IgD-negative memory B cell (primary cell): ENCODE data around the gene CABP2. TPM values are rescaled to one million over a fixed set of nuclear protein-coding genes. Genes with fewer than 3 reads are reported as not detected.
"Not testable (repeated sequence)": the region's sequence is repeated elsewhere in the genome, so short reads cannot be mapped to it uniquely, and the experiment has no call there.

ENCODE experiments used
- H3K27ac Mint-ChIP-seq, 3 donors: one replicate each; pipeline ENCODE4 v1.8.0; 2020 to 2022; ENCODE audit warnings: mild to moderate bottlenecking in 3 of 3, mixed read lengths in 3 of 3, moderate library complexity in 1 of 3
- H3K27me3 Mint-ChIP-seq: one replicate; pipeline ENCODE4 v1.8.0; 2021; ENCODE audit warnings: mixed read lengths
- H3K36me3 Mint-ChIP-seq: one replicate; pipeline ENCODE4 v1.8.0; 2020; ENCODE audit warnings: mild to moderate bottlenecking, mixed read lengths
- H3K4me1 Mint-ChIP-seq, 3 donors: one replicate each; pipeline ENCODE4 v1.8.0; 2020 to 2022; ENCODE audit warnings: mixed read lengths in 3 of 3, mild to moderate bottlenecking in 1 of 3
- H3K4me3 Mint-ChIP-seq, 4 donors: one replicate each; pipeline ENCODE4 v1.8.0; 2020 to 2022; ENCODE audit warnings: mild to moderate bottlenecking in 4 of 4, mixed read lengths in 4 of 4, moderate library complexity in 3 of 4
- H3K9me3 Mint-ChIP-seq, 3 donors: one replicate each; pipeline ENCODE4 v1.8.0; 2020 to 2021; ENCODE audit warnings: mixed read lengths in 3 of 3, mild to moderate bottlenecking in 1 of 3
- polyA plus RNA-seq: library from polyadenylated mRNA; unstranded; fragments of 300-500 nt; fragmentation: Illumina TruSeq; gene quantifications from one replicate; pipeline ENCODE4 v1.2.3, GENCODE V29; 2021

Gene CABP2
- polyA plus RNA-seq, result not detected

- Mint-ChIP-seq H3K4me3 (no peak within 1 kb of the TSS), H3K4me1 (peaks cover 0 to 2% (median 0%) of the 10 kb centered on the region in 3 donors), H3K27ac (no peak within 1 kb of the TSS), H3K9me3 (peaks cover 0 to 2% (median 0%) of the 10 kb centered on the region in 3 donors), H3K27me3 (peaks cover 11% of the 10 kb centered on the region), H3K36me3 (no peaks in the 10 kb centered on the region)
These were observed at the start of gene CABP2 for GRCh38 chr11:67522844-67523555. Gene CABP2 (minus strand): TSS chr11:67523446. CDS start chr11:67523326, 120 bp downstream.

- H3K9me3 Mint-ChIP-seq, result no peaks in the 10 kb centered on the region
- H3K27me3 Mint-ChIP-seq, result peaks cover 17% of the 10 kb centered on the region
- H3K4me3 Mint-ChIP-seq, result peak overlapping the region in 2 of 4 donors; percentile 6 to 61
- peaks cover 1% of the 10 kb centered on the region for H3K36me3 Mint-ChIP-seq
- peak overlapping the region in 1 of 3 donors; percentile 12 for H3K27ac Mint-ChIP-seq
- H3K4me1 Mint-ChIP-seq, result peaks cover 0 to 9% (median 3%) of the 10 kb centered on the region in 3 donors
These were observed 49.6 kb upstream of the CABP2 start for GRCh38 chr11:67572747-67573419.

GRCh38 chr11:67572305-67572704 is 49.1 kb upstream of the CABP2 start:
- Mint-ChIP-seq H3K36me3 (peaks cover 1% of the 10 kb centered on the region), H3K9me3 (no peaks in the 10 kb centered on the region), H3K27me3 (peaks cover 14% of the 10 kb centered on the region), H3K4me1 (peaks cover 0 to 9% (median 3%) of the 10 kb centered on the region in 3 donors), H3K4me3 (no peak overlapping the region), H3K27ac (no peak overlapping the region)

- no peak overlapping the region for H3K4me3 Mint-ChIP-seq
- peaks cover 1% of the 10 kb centered on the region for H3K36me3 Mint-ChIP-seq
- no peaks in the 10 kb centered on the region for H3K9me3 Mint-ChIP-seq
- no peak overlapping the region for H3K27ac Mint-ChIP-seq
- H3K4me1 Mint-ChIP-seq, result peaks cover 0 to 9% (median 3%) of the 10 kb centered on the region in 3 donors
- peaks cover 11% of the 10 kb centered on the region for H3K27me3 Mint-ChIP-seq
These were observed 48.2 kb upstream of the CABP2 start for GRCh38 chr11:67571443-67571842.

DNA sequence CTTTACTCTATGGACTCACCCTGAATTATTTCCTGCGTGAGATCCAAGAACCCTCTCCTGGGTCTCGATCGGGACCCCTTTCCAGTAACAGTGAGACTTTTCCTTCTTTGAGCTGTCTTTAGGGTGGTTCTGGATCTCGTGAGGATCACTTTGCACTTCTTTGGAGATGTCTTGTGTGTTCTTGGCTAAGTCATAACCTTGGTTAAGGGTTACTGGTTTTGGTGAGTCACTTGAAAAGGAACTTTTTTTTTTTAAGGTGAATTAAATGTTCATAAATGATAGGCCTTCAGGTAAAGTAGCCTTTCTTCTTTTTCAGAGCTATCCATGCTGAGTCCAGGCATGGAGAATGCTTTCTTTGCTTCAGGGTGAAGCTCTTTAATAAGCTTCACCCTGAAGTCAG is 41.0 kb upstream of the CABP2 start:
- Mint-ChIP-seq H3K4me1 (peaks cover 6 to 14% (median 12%) of the 10 kb centered on the region in 3 donors), H3K27me3 (peaks cover 1% of the 10 kb centered on the region), H3K9me3 (no peaks in the 10 kb centered on the region), H3K27ac (no peak overlapping the region), H3K4me3 (peak overlapping the region in 1 of 4 donors; percentile 18), H3K36me3 (peaks cover 3% of the 10 kb centered on the region)

- H3K27me3 Mint-ChIP-seq, H3K4me3 Mint-ChIP-seq, H3K9me3 Mint-ChIP-seq, H3K36me3 Mint-ChIP-seq, H3K27ac Mint-ChIP-seq: not testable (repeated sequence)
- peaks cover 6 to 14% (median 14%) of the 10 kb centered on the region in 3 donors for H3K4me1 Mint-ChIP-seq
These were observed 40.5 kb upstream of the CABP2 start for GRCh38 chr11:67563705-67564114.

GRCh38 chr11:67562963-67563704 is 39.9 kb upstream of the CABP2 start:
- H3K27me3 Mint-ChIP-seq, result peaks cover 5% of the 10 kb centered on the region
- H3K4me3 Mint-ChIP-seq, result peak overlapping the region in 1 of 4 donors; percentile 77
- no peaks in the 10 kb centered on the region for H3K9me3 Mint-ChIP-seq
- peaks cover 10 to 20% (median 20%) of the 10 kb centered on the region in 3 donors for H3K4me1 Mint-ChIP-seq
- H3K27ac Mint-ChIP-seq, result no peak overlapping the region
- H3K36me3 Mint-ChIP-seq, result peaks cover 3% of the 10 kb centered on the region

GRCh38 chr11:67561971-67562619 is 38.8 kb upstream of the CABP2 start:
- Mint-ChIP-seq H3K27ac (no peak overlapping the region), H3K36me3 (peaks cover 3% of the 10 kb centered on the region), H3K4me1 (peaks cover 12 to 25% (median 24%) of the 10 kb centered on the region in 3 donors)

DNA sequence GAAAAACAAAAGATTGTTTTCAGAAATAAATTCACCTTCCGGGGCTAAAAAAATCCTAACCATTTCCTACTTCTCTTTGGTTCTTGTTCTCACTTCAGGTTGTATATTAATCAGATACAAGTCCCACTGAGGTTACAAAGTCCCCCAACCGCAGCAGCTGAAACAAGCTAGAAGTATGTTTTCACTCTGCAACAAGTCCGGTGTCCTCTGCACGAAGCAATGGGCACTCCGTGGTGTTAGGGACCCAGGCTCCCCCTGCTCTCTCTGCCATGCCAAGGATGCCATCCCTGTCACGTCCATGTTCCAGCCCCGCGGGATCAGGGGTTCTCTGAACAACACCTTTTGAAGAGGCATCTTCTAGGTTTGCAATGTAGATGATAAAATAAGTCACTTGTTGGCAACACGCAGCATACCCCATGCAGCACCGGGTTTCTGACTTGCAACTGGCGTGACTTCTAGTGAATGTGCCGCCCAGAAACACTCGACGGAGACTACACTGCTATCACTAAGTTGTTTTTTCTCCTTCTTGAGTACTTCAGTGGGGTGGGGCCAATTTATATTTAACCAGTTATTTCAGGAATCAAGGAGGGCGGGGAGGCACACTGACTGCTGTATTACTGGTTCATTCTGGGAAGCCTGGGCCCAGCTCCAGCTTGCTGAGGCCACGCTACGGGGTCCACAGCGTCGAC is 35.0 kb upstream of the CABP2 start:
- Mint-ChIP-seq H3K4me3 (peak overlapping the region in 3 of 4 donors; percentile 12 to 85 (median 73)), H3K4me1 (peaks cover 12 to 23% (median 21%) of the 10 kb centered on the region in 3 donors), H3K27ac (no peak overlapping the region), H3K36me3 (peaks cover 1% of the 10 kb centered on the region), H3K27me3 (peaks cover 8% of the 10 kb centered on the region), H3K9me3 (no peaks in the 10 kb centered on the region)

More at GRCh38 chr11:67561971-67562619, 38.8 kb upstream of the CABP2 start:
- peaks cover 10% of the 10 kb centered on the region for H3K27me3 Mint-ChIP-seq
- H3K9me3 Mint-ChIP-seq, result no peaks in the 10 kb centered on the region
- peak overlapping the region in 3 of 4 donors; percentile 53 to 76 (median 68) for H3K4me3 Mint-ChIP-seq

- Mint-ChIP-seq H3K9me3 (peaks cover 2 to 16% (median 9%) of the 10 kb centered on the region in 3 donors), H3K4me1 (peaks cover 8 to 12% (median 9%) of the 10 kb centered on the region in 3 donors), H3K27ac (no peak overlapping the region), H3K4me3 (no peak overlapping the region), H3K27me3 (peaks cover 8% of the 10 kb centered on the region), H3K36me3 (no peaks in the 10 kb centered on the region)
These were observed 33.0 kb upstream of the CABP2 start for GRCh38 chr11:67556244-67556643.

DNA sequence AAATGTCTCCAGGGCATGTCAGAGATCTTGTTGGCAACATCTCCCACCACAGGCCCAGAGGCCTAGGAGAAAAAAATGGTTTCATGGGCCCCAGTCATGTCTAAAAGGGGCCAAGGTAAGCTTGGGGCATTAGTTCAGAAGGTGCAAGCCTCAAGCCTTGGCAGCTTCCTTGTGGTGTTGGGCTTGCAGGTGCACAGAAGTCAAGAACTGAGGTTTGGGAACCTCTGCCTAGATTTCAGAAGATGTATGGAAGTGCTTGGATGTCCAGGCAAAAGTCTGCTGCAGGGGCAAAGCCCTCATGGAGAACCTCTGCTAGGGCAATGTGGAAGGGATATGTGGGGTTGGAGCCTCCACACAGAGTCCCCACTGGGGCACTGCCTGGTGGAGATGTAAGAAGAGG is 28.5 kb upstream of the CABP2 start:
- H3K4me1 Mint-ChIP-seq, H3K27me3 Mint-ChIP-seq, H3K27ac Mint-ChIP-seq, H3K36me3 Mint-ChIP-seq, H3K4me3 Mint-ChIP-seq: not testable (repeated sequence)
- peaks cover 7 to 21% (median 13%) of the 10 kb centered on the region in 3 donors for H3K9me3 Mint-ChIP-seq

- Mint-ChIP-seq H3K4me3 (peak overlapping the region in 1 of 4 donors; percentile 22), H3K36me3 (peaks cover 3% of the 10 kb centered on the region), H3K27me3 (peaks cover 2% of the 10 kb centered on the region), H3K27ac (no peak overlapping the region), H3K9me3 (peaks cover 7 to 21% (median 13%) of the 10 kb centered on the region in 3 donors), H3K4me1 (peaks cover 0 to 3% (median 0%) of the 10 kb centered on the region in 3 donors)
These were observed 27.9 kb upstream of the CABP2 start for GRCh38 chr11:67551127-67551526.

DNA sequence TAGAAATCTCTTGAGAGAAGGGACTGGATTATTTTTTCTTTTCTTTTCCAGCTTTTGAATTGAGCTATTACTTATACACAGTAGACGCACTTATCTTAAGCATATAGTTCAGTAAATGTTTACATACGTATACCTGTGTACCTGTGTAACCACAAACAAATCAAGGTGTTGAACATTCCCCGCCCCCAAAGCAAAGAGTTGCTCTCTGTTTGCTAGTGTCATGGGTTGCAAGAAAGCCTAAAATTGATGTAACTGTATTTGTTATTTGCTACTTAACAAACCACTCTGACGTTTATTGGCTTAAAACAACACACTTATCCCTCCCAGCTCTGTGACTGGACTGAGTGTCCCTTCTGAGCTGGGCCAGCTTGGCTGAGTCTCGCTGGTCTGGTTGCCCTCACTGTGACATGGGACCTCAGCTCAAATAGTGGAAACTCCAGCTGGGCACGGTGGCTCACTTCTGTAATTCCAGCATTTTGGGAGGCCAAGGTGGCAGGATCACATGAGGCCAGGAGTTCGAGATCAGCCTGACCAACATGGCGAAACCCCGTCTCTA is 25.4 kb upstream of the CABP2 start:
- Mint-ChIP-seq H3K27ac (no peak overlapping the region), H3K4me3 (no peak overlapping the region), H3K4me1 (peaks cover 0 to 2% (median 0%) of the 10 kb centered on the region in 3 donors), H3K27me3 (peaks cover 2% of the 10 kb centered on the region), H3K36me3 (peaks cover 3% of the 10 kb centered on the region), H3K9me3 (peaks cover 7 to 21% (median 13%) of the 10 kb centered on the region in 3 donors)

GRCh38 chr11:67548112-67548511 is 24.9 kb upstream of the CABP2 start:
- H3K27me3 Mint-ChIP-seq, H3K36me3 Mint-ChIP-seq, H3K27ac Mint-ChIP-seq, H3K4me1 Mint-ChIP-seq, H3K4me3 Mint-ChIP-seq: not testable (repeated sequence)
- H3K9me3 Mint-ChIP-seq, result peaks cover 7 to 21% (median 13%) of the 10 kb centered on the region in 3 donors
